NCI-H1436 (cell line): Measurements from ENCODE around the gene CBFA2T3.

ENCODE experiments used
- DNase-seq: peaks from one replicate; lab custom pipeline; 2025; lab: John Stamatoyannopoulos, UW

The CBFA2T3 gene

GRCh38 chr16:88839745-88840599 lies 137.0 kb downstream of the CBFA2T3 start:
- DNase-seq: no peak

GRCh38 chr16:88839026-88839529 lies 137.9 kb downstream of the CBFA2T3 start:
- DNase-seq: no peak

- DNase-seq: no peak
Measured at GRCh38 chr16:88838566-88838965, 138.4 kb downstream of the CBFA2T3 start.

GRCh38 chr16:88837806-88838205 lies 139.2 kb downstream of the CBFA2T3 start:
- DNase-seq: no peak

- DNase-seq: no peak
Measured at GRCh38 chr16:88836791-88837190, 140.2 kb downstream of the CBFA2T3 start.

- DNase-seq: no peak
Measured at GRCh38 chr16:88835818-88836217, 141.2 kb downstream of the CBFA2T3 start.

GRCh38 chr16:88835383-88835782 lies 141.6 kb downstream of the CBFA2T3 start:
- no peak for DNase-seq

- no peak for DNase-seq
Measured at GRCh38 chr16:88834670-88835069, 142.3 kb downstream of the CBFA2T3 start.

- DNase-seq: no peak
Measured at GRCh38 chr16:88833086-88833485, 143.9 kb downstream of the CBFA2T3 start.

- no peak for DNase-seq
Measured at GRCh38 chr16:88831838-88832237, 145.2 kb downstream of the CBFA2T3 start.

GRCh38 chr16:88830783-88831182 lies 146.2 kb downstream of the CBFA2T3 start:
- DNase-seq: no peak

- no peak for DNase-seq
Measured at GRCh38 chr16:88830258-88830657, 146.7 kb downstream of the CBFA2T3 start.

GRCh38 chr16:88828711-88829110 lies 148.3 kb downstream of the CBFA2T3 start:
- no peak for DNase-seq

- no peak for DNase-seq
Measured at GRCh38 chr16:88827727-88828126, 149.3 kb downstream of the CBFA2T3 start.

- DNase-seq: no peak
Measured at GRCh38 chr16:88826070-88826840, 150.8 kb downstream of the CBFA2T3 start.

GRCh38 chr16:88825146-88825545 lies 151.9 kb downstream of the CBFA2T3 start:
- DNase-seq: no peak
